ENCODE measurements around the gene AKIRIN2. TPM values are rescaled to one million over a fixed set of nuclear protein-coding genes. Genes with fewer than 3 reads are reported as not detected.

AKIRIN2 gene
- polyA plus RNA-seq, 1 of the 3 experiments (the other 2 are of a cell fraction), result 19.0 TPM

DNA sequence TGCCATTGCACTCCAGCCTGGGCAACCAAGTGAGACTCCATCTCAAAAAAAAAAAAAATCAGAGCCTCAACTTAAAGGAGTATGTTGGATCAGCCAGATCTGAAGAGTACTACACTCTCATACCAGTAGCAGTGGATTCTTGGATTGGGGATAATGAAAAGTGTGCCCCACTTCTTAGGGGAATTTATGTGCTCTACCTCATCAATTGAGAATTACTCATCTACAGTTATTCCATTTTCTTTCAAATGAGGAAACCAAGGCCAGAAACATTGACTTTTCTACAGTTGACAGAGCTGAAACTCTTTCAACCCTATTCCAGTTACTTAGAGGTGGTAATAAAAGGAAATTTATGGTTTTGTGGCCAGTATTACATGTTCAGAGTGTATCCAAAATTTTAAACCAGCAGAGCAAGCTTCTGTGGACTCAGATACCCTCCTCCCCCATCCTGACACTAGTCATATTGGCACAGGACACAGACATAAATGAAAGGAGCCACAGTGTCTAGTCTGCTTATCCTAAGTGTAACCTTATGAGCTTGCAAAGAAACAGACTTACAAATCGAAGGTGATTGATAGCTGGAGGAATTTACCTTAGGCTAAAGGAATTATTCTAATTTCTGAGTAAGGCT lies 60.9 kb downstream of the AKIRIN2 start:
- H3K4me3 ChIP-seq (ENCODE audit: low read depth in 2 of 2, low read length in 1 of 2), result no peak overlapping the region
- TF ChIP-seq FOXM1 (IDR thresholded peaks at IDR 0.05; ENCODE audit: low read depth) (no peak), JUND (IDR thresholded peaks at IDR 0.05) (no peak), TEAD4 (IDR thresholded peaks at IDR 0.05; ENCODE audit: borderline replicate concordance, insufficient read depth) (no peak), EZH2phosphoT487 (IDR thresholded peaks at IDR 0.05; ENCODE audit: borderline replicate concordance, low read depth) (no peak), SMC3 (IDR thresholded peaks at IDR 0.05; ENCODE audit: low read depth, low read length) (no peak), RXRA (IDR thresholded peaks at IDR 0.05; ENCODE audit: borderline replicate concordance, low read depth) (no peak), RAD21 (IDR thresholded peaks at IDR 0.05; ENCODE audit: low read length) (no peak), RFX5 (IDR thresholded peaks at IDR 0.05; ENCODE audit: low read length) (no peak), CHD2 (IDR thresholded peaks at IDR 0.05; ENCODE audit: low read length, partially characterized antibody) (no peak), MXI1 (IDR thresholded peaks at IDR 0.05; ENCODE audit: low read depth, low read length) (no peak), MEF2A (IDR thresholded peaks at IDR 0.05; ENCODE audit: borderline replicate concordance, low read depth) (no peak), GABPA (IDR thresholded peaks at IDR 0.05; ENCODE audit: low read depth) (no peak), ELF1 (IDR thresholded peaks at IDR 0.05) (no peak), EP300 (IDR thresholded peaks at IDR 0.05; ENCODE audit: borderline replicate concordance in 1 of 2, low read depth in 1 of 2, low read length in 1 of 2) (no peak)
- TF ChIP-seq, protein P1, sequence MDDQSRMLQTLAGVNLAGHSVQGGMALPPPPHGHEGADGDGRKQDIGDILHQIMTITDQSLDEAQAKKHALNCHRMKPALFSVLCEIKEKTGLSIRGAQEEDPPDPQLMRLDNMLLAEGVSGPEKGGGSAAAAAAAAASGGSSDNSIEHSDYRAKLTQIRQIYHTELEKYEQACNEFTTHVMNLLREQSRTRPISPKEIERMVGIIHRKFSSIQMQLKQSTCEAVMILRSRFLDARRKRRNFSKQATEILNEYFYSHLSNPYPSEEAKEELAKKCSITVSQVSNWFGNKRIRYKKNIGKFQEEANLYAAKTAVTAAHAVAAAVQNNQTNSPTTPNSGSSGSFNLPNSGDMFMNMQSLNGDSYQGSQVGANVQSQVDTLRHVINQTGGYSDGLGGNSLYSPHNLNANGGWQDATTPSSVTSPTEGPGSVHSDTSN (IDR thresholded peaks at IDR 0.05), result no peak
- TF ChIP-seq, protein P2, sequence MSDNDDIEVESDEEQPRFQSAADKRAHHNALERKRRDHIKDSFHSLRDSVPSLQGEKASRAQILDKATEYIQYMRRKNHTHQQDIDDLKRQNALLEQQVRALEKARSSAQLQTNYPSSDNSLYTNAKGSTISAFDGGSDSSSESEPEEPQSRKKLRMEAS (IDR thresholded peaks at IDR 0.05; ENCODE audit: low read depth), result no peak
- TF ChIP-seq, protein P3, sequence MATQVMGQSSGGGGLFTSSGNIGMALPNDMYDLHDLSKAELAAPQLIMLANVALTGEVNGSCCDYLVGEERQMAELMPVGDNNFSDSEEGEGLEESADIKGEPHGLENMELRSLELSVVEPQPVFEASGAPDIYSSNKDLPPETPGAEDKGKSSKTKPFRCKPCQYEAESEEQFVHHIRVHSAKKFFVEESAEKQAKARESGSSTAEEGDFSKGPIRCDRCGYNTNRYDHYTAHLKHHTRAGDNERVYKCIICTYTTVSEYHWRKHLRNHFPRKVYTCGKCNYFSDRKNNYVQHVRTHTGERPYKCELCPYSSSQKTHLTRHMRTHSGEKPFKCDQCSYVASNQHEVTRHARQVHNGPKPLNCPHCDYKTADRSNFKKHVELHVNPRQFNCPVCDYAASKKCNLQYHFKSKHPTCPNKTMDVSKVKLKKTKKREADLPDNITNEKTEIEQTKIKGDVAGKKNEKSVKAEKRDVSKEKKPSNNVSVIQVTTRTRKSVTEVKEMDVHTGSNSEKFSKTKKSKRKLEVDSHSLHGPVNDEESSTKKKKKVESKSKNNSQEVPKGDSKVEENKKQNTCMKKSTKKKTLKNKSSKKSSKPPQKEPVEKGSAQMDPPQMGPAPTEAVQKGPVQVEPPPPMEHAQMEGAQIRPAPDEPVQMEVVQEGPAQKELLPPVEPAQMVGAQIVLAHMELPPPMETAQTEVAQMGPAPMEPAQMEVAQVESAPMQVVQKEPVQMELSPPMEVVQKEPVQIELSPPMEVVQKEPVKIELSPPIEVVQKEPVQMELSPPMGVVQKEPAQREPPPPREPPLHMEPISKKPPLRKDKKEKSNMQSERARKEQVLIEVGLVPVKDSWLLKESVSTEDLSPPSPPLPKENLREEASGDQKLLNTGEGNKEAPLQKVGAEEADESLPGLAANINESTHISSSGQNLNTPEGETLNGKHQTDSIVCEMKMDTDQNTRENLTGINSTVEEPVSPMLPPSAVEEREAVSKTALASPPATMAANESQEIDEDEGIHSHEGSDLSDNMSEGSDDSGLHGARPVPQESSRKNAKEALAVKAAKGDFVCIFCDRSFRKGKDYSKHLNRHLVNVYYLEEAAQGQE (IDR thresholded peaks at IDR 0.05; ENCODE audit: low read depth, low read length), result no peak
- TF ChIP-seq, protein P4, sequence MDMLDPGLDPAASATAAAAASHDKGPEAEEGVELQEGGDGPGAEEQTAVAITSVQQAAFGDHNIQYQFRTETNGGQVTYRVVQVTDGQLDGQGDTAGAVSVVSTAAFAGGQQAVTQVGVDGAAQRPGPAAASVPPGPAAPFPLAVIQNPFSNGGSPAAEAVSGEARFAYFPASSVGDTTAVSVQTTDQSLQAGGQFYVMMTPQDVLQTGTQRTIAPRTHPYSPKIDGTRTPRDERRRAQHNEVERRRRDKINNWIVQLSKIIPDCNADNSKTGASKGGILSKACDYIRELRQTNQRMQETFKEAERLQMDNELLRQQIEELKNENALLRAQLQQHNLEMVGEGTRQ (IDR thresholded peaks at IDR 0.05; ENCODE audit: borderline replicate concordance, low read depth, low read length), result no peak
- TF ChIP-seq, protein P5, sequence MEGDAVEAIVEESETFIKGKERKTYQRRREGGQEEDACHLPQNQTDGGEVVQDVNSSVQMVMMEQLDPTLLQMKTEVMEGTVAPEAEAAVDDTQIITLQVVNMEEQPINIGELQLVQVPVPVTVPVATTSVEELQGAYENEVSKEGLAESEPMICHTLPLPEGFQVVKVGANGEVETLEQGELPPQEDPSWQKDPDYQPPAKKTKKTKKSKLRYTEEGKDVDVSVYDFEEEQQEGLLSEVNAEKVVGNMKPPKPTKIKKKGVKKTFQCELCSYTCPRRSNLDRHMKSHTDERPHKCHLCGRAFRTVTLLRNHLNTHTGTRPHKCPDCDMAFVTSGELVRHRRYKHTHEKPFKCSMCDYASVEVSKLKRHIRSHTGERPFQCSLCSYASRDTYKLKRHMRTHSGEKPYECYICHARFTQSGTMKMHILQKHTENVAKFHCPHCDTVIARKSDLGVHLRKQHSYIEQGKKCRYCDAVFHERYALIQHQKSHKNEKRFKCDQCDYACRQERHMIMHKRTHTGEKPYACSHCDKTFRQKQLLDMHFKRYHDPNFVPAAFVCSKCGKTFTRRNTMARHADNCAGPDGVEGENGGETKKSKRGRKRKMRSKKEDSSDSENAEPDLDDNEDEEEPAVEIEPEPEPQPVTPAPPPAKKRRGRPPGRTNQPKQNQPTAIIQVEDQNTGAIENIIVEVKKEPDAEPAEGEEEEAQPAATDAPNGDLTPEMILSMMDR (IDR thresholded peaks at IDR 0.05), result no peak
- no peaks in the 10 kb centered on the region for H3K4me1 ChIP-seq (ENCODE audit: control insufficient read depth in 1 of 2, insufficient read depth in 2 of 2, low read depth in 1 of 2, low read length in 1 of 2)
- no peak overlapping the region for H3K4me2 ChIP-seq
- H3K27ac ChIP-seq (ENCODE audit: low read depth in 2 of 2, low read length in 1 of 2), result no peak overlapping the region
- H3K36me3 ChIP-seq (replicated peaks in 1 of 2; ENCODE audit: control insufficient read depth in 1 of 2, insufficient read depth in 2 of 2, low read length in 1 of 2), result peaks cover 14 to 23% of the 10 kb centered on the region in 2 experiments
- no peaks in the 10 kb centered on the region for H3K9me2 ChIP-seq
- POLR2A ChIA-PET, result no interaction called here
- no peak for DNase-seq
- no peaks in the 10 kb centered on the region for H3K9me3 ChIP-seq
- H3K9ac ChIP-seq, result no peak overlapping the region
- peaks cover 5% of the 10 kb centered on the region for H3F3A ChIP-seq (replicated peaks; ENCODE audit: insufficient read depth)
- H2AFZ ChIP-seq (ENCODE audit: low read depth), result no peak overlapping the region
- CTCF ChIA-PET, result interaction anchor here (0.8 to 2.0 kb wide), 4 partner anchors 10 to 249 kb away, joined by 3 to 5 read pairs (median 3); no protein-coding TSS in a partner anchor
- H3K79me2 ChIP-seq (ENCODE audit: insufficient read depth), result no peaks in the 10 kb centered on the region
- no peaks in the 10 kb centered on the region for H3K27me3 ChIP-seq (ENCODE audit: insufficient read depth)
- 46% methylated on average over 1 of the region's 1 CpG for WGBS (ENCODE audit: low lambda C conversion rate)
- H4K20me1 ChIP-seq (ENCODE audit: insufficient read depth), result no peaks in the 10 kb centered on the region

Data from SK-N-SH (cell line).